Neural crest cell (in vitro differentiated cells): Measurements from ENCODE around the gene PRR5. TPM values are rescaled to one million over a fixed set of nuclear protein-coding genes. Genes with fewer than 3 reads are reported as not detected.
A peak's percentile ranks its signal among the peaks of the same experiment; 100 is the strongest.

Experiments used
- DNase-seq: peaks from one replicate; pipeline ENCODE4 v3.0.0; 2021; ENCODE audit warnings: low read depth, mixed read lengths, low spot score
- H3K27ac Mint-ChIP-seq: one replicate; pipeline ENCODE4 v1.8.0; 2021; ENCODE audit warnings: mild to moderate bottlenecking, mixed read lengths; ENCODE audit not compliant: unreplicated experiment
- H3K27me3 Mint-ChIP-seq: 2 replicates; pipeline ENCODE4 v1.8.0; 2021; ENCODE audit warnings: low read depth, mild to moderate bottlenecking, mixed read lengths
- H3K36me3 Mint-ChIP-seq: 2 replicates; pipeline ENCODE4 v1.8.0; 2021; ENCODE audit warnings: low read depth, mild to moderate bottlenecking, mixed read lengths
- H3K4me1 Mint-ChIP-seq: 2 replicates; pipeline ENCODE4 v1.8.0; 2021; ENCODE audit warnings: mixed read lengths
- H3K4me3 Mint-ChIP-seq: one replicate; pipeline ENCODE4 v1.8.0; 2021; ENCODE audit warnings: mild to moderate bottlenecking, mixed read lengths
- H3K9me3 Mint-ChIP-seq: 2 replicates; pipeline ENCODE4 v1.8.0; 2021; ENCODE audit warnings: mixed read lengths
- CTCF ChIP-seq: fragments of 200-600 bp; sonication (generic); conservative IDR thresholded peaks from 2 replicates; pipeline ENCODE4 v1.5.0; 2021; ENCODE audit warnings: antibody characterized with exemption, mild to moderate bottlenecking
- total RNA-seq: library from RNA; stranded (reverse); gene quantifications from 2 replicates; pipeline ENCODE4 v1.2.1, GENCODE V29; 2021

The PRR5 gene
- total RNA-seq, 1 donor from 2014 or later, result 11.9 TPM

- TF ChIP-seq CTCF, result no peak
- no peak overlapping the region for H3K4me3 Mint-ChIP-seq
- no peak for DNase-seq
- no peak overlapping the region for H3K27ac Mint-ChIP-seq
- no peaks in the 10 kb centered on the region for H3K27me3 Mint-ChIP-seq
- H3K4me1 Mint-ChIP-seq, result no peaks in the 10 kb centered on the region
- no peaks in the 10 kb centered on the region for H3K36me3 Mint-ChIP-seq
- no peaks in the 10 kb centered on the region for H3K9me3 Mint-ChIP-seq
These were observed 80.5 kb downstream of the PRR5 start for GRCh38 chr22:44782363-44782963.

- H3K27me3 Mint-ChIP-seq, result no peaks in the 10 kb centered on the region
- H3K9me3 Mint-ChIP-seq, result no peaks in the 10 kb centered on the region
- H3K4me3 Mint-ChIP-seq, result no peak overlapping the region
- H3K4me1 Mint-ChIP-seq, result no peaks in the 10 kb centered on the region
- no peak for TF ChIP-seq CTCF
- no peak for DNase-seq
- H3K36me3 Mint-ChIP-seq, result no peaks in the 10 kb centered on the region
- peak overlapping the region; percentile 57 for H3K27ac Mint-ChIP-seq
These were observed 81.1 kb downstream of the PRR5 start for GRCh38 chr22:44783091-44783490.

GRCh38 chr22:44783581-44783980, 81.6 kb downstream of the PRR5 start:
- Mint-ChIP-seq H3K27ac (no peak overlapping the region), H3K4me3 (no peak overlapping the region), H3K36me3 (no peaks in the 10 kb centered on the region), H3K4me1 (no peaks in the 10 kb centered on the region), H3K27me3 (no peaks in the 10 kb centered on the region), H3K9me3 (no peaks in the 10 kb centered on the region)
- TF ChIP-seq CTCF, result no peak
- no peak for DNase-seq

- no peak overlapping the region for H3K27ac Mint-ChIP-seq
- H3K27me3 Mint-ChIP-seq, result no peaks in the 10 kb centered on the region
- no peaks in the 10 kb centered on the region for H3K4me1 Mint-ChIP-seq
- no peaks in the 10 kb centered on the region for H3K9me3 Mint-ChIP-seq
- no peak for TF ChIP-seq CTCF
- DNase-seq, result no peak
- no peak overlapping the region for H3K4me3 Mint-ChIP-seq
- no peaks in the 10 kb centered on the region for H3K36me3 Mint-ChIP-seq
These were observed 84.1 kb downstream of the PRR5 start for GRCh38 chr22:44786136-44786535.

- Mint-ChIP-seq H3K27me3 (no peaks in the 10 kb centered on the region), H3K9me3 (no peaks in the 10 kb centered on the region), H3K27ac (no peak overlapping the region), H3K4me1 (no peaks in the 10 kb centered on the region), H3K36me3 (no peaks in the 10 kb centered on the region), H3K4me3 (no peak overlapping the region)
- no peak for DNase-seq
- TF ChIP-seq CTCF, result no peak
These were observed 84.6 kb downstream of the PRR5 start for GRCh38 chr22:44786610-44787009.

Other genes with a start within 250 kb of the PRR5 start
- 45.0 and 45.6 TPM in 2 replicates for gene RTL6, start 204.0 kb upstream of the PRR5 start, total RNA-seq
- 0.61 and 0.96 TPM in 2 replicates for gene ARHGAP8, start 50.4 kb downstream of the PRR5 start, total RNA-seq